WTC11 (cell line): ENCODE measurements around the gene PDZRN3. TPM values are rescaled to one million over a fixed set of nuclear protein-coding genes. Genes with fewer than 3 reads are reported as not detected.

ENCODE experiments used
- ATAC-seq: fragments of 200-7000 bp; cut with Tn5 transposase; 2 replicates; pipeline ENCODE4 v1.10.0; 2021; ENCODE audit warnings: mild to moderate bottlenecking, moderate library complexity
- CTCF ChIA-PET: fragments of 300-600 bp; sonication (Branson Sonifier 250); formaldehyde crosslinking; loops from one replicate; lab custom pipeline; 2021; ENCODE audit warnings: antibody characterized with exemption; lab: Charles Lee
- POLR2A ChIA-PET: fragments of 350-600 bp; sonication (Branson Sonifier 250); formaldehyde crosslinking; loops from one replicate; lab custom pipeline; 2021; ENCODE audit warnings: antibody characterized with exemption; lab: Charles Lee
- DNase-seq: peaks from one replicate; pipeline ENCODE4 v3.0.0; 2021; ENCODE audit warnings: low spot score
- H3K27ac Mint-ChIP-seq: 2 replicates; pipeline ENCODE4 v1.8.0; 2021; ENCODE audit warnings: mixed read lengths
- H3K27me3 Mint-ChIP-seq: 2 replicates; pipeline ENCODE4 v1.8.0; 2021; ENCODE audit warnings: low read depth, mild to moderate bottlenecking, moderate library complexity, mixed read lengths
- H3K36me3 Mint-ChIP-seq: 2 replicates; pipeline ENCODE4 v1.8.0; 2021; ENCODE audit warnings: mixed read lengths
- H3K4me1 Mint-ChIP-seq: 2 replicates; pipeline ENCODE4 v1.8.0; 2022; ENCODE audit warnings: mixed read lengths
- H3K4me3 Mint-ChIP-seq: 2 replicates; pipeline ENCODE4 v1.8.0; 2021; ENCODE audit warnings: mild to moderate bottlenecking, moderate library complexity, mixed read lengths
- H3K9me3 Mint-ChIP-seq: 2 replicates; pipeline ENCODE4 v1.8.0; 2021; ENCODE audit warnings: mixed read lengths
- EMX1 ChIP-seq: fragments of 250-450 bp; sonication (Bioruptor Pico); IDR thresholded peaks from 2 replicates; pipeline ENCODE4 v1.8.0; 2021; ENCODE audit warnings: mild to moderate bottlenecking
- ESRRA ChIP-seq: sonication (generic); formaldehyde crosslinking; IDR thresholded peaks from 2 replicates; pipeline ENCODE4 v1.8.1; 2022; ENCODE audit warnings: mild to moderate bottlenecking, missing genetic modification reagents, borderline replicate concordance
- IRF2 ChIP-seq: sonication (generic); formaldehyde crosslinking; IDR thresholded peaks from 2 replicates; pipeline ENCODE4 v1.8.0; 2022; ENCODE audit warnings: low read depth, missing genetic modification reagents, borderline replicate concordance
- MLX ChIP-seq: sonication (generic); formaldehyde crosslinking; IDR thresholded peaks from 2 replicates; pipeline ENCODE4 v1.8.1; 2023; ENCODE audit warnings: mild to moderate bottlenecking, missing genetic modification reagents, moderate library complexity
- MXD4 ChIP-seq: fragments of 250-450 bp; sonication (Bioruptor Pico); IDR thresholded peaks from 2 replicates; pipeline ENCODE4 v1.8.0; 2021; ENCODE audit warnings: mild to moderate bottlenecking, moderate library complexity, borderline replicate concordance
- MYBL2 ChIP-seq: sonication (generic); formaldehyde crosslinking; IDR thresholded peaks from 2 replicates; pipeline ENCODE4 v1.8.1; 2023; ENCODE audit warnings: mild to moderate bottlenecking, moderate library complexity, missing genetic modification reagents
- OVOL2 ChIP-seq: fragments of 250-450 bp; sonication (Bioruptor Pico); IDR thresholded peaks from 2 replicates; pipeline ENCODE4 v1.9.0; 2021; ENCODE audit warnings: mild to moderate bottlenecking, borderline replicate concordance
- SMAD4 ChIP-seq: sonication (generic); formaldehyde crosslinking; IDR thresholded peaks from 2 replicates; pipeline ENCODE4 v1.8.0; 2022; ENCODE audit warnings: mild to moderate bottlenecking, missing genetic modification reagents
- SOX15 ChIP-seq: fragments of 250-450 bp; sonication (Bioruptor Pico); IDR thresholded peaks from 2 replicates; pipeline ENCODE4 v1.9.0; 2021; ENCODE audit warnings: mild to moderate bottlenecking
- SP1 ChIP-seq: sonication (generic); formaldehyde crosslinking; conservative IDR thresholded peaks from 2 replicates; pipeline ENCODE4 v1.8.1; 2022; ENCODE audit warnings: missing genetic modification reagents
- ZBTB21 ChIP-seq: sonication (generic); formaldehyde crosslinking; IDR thresholded peaks from 2 replicates; pipeline ENCODE4 v1.8.1; 2023; ENCODE audit warnings: mild to moderate bottlenecking, missing genetic modification reagents, borderline replicate concordance
- ZMAT4 ChIP-seq: fragments of 250-450 bp; sonication (Bioruptor Pico); IDR thresholded peaks from 2 replicates; pipeline ENCODE4 v1.9.0; 2021; ENCODE audit warnings: mild to moderate bottlenecking
- ZNF263 ChIP-seq: sonication (generic); formaldehyde crosslinking; IDR thresholded peaks from 2 replicates; pipeline ENCODE4 v1.8.1; 2022; ENCODE audit warnings: low read depth, mild to moderate bottlenecking, moderate library complexity, missing genetic modification reagents
- ZNF396 ChIP-seq: fragments of 250-450 bp; sonication (Bioruptor Pico); IDR thresholded peaks from 2 replicates; pipeline ENCODE4 v1.8.0; 2021; ENCODE audit warnings: mild to moderate bottlenecking, moderate library complexity, borderline replicate concordance
- ZNF416 ChIP-seq: fragments of 250-450 bp; sonication (Bioruptor Pico); IDR thresholded peaks from 2 replicates; pipeline ENCODE4 v1.9.0; 2021; ENCODE audit warnings: mild to moderate bottlenecking, inconsistent platforms
- total RNA-seq: library from RNA; stranded (reverse); gene quantifications from 3 replicates; pipeline ENCODE4 v1.2.3, GENCODE V29; 2021
- TF ChIP-seq, protein P1 (sequence below): sonication (generic); formaldehyde crosslinking; IDR thresholded peaks from 2 replicates; pipeline ENCODE4 v1.8.1; 2023; ENCODE audit warnings: mild to moderate bottlenecking, missing genetic modification reagents
- TF ChIP-seq, protein P2 (sequence below): fragments of 250-450 bp; sonication (Bioruptor Pico); conservative IDR thresholded peaks from 2 replicates; pipeline ENCODE4 v1.9.0; 2021; ENCODE audit warnings: mild to moderate bottlenecking
- TF ChIP-seq, protein P3 (sequence below): fragments of 250-450 bp; sonication (Bioruptor Pico); IDR thresholded peaks from 2 replicates; pipeline ENCODE4 v1.8.0; 2021; ENCODE audit warnings: mild to moderate bottlenecking
- TF ChIP-seq, protein P4 (sequence below): sonication (generic); formaldehyde crosslinking; IDR thresholded peaks from 2 replicates; pipeline ENCODE4 v1.8.0; 2023; ENCODE audit warnings: mild to moderate bottlenecking, missing genetic modification reagents
- TF ChIP-seq, protein P5 (sequence below): sonication (generic); formaldehyde crosslinking; IDR thresholded peaks from 2 replicates; pipeline ENCODE4 v1.8.0; 2023; ENCODE audit warnings: missing genetic modification reagents, mild to moderate bottlenecking, borderline replicate concordance

Gene PDZRN3
- total RNA-seq, 1 experiment from 2014 or later, result 9.5 TPM

GRCh38 chr3:73499787-73500186 is 125.0 kb downstream of the PDZRN3 start:
- ChIA-PET CTCF (interaction anchor here (1.5 to 3.0 kb wide), 2 partner anchors 8 to 399 kb away, joined by 7 to 14 read pairs; no protein-coding TSS in a partner anchor), POLR2A (no interaction called here)
- Mint-ChIP-seq H3K36me3 (no peaks in the 10 kb centered on the region), H3K4me3 (no peak overlapping the region), H3K4me1 (peaks cover 35% of the 10 kb centered on the region), H3K27me3 (no peaks in the 10 kb centered on the region), H3K9me3 (no peaks in the 10 kb centered on the region), H3K27ac (no peak overlapping the region)
- TF ChIP-seq, protein P1, sequence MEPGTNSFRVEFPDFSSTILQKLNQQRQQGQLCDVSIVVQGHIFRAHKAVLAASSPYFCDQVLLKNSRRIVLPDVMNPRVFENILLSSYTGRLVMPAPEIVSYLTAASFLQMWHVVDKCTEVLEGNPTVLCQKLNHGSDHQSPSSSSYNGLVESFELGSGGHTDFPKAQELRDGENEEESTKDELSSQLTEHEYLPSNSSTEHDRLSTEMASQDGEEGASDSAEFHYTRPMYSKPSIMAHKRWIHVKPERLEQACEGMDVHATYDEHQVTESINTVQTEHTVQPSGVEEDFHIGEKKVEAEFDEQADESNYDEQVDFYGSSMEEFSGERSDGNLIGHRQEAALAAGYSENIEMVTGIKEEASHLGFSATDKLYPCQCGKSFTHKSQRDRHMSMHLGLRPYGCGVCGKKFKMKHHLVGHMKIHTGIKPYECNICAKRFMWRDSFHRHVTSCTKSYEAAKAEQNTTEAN (CRISPR knock-in tag), result no peak
- TF ChIP-seq, protein P2, sequence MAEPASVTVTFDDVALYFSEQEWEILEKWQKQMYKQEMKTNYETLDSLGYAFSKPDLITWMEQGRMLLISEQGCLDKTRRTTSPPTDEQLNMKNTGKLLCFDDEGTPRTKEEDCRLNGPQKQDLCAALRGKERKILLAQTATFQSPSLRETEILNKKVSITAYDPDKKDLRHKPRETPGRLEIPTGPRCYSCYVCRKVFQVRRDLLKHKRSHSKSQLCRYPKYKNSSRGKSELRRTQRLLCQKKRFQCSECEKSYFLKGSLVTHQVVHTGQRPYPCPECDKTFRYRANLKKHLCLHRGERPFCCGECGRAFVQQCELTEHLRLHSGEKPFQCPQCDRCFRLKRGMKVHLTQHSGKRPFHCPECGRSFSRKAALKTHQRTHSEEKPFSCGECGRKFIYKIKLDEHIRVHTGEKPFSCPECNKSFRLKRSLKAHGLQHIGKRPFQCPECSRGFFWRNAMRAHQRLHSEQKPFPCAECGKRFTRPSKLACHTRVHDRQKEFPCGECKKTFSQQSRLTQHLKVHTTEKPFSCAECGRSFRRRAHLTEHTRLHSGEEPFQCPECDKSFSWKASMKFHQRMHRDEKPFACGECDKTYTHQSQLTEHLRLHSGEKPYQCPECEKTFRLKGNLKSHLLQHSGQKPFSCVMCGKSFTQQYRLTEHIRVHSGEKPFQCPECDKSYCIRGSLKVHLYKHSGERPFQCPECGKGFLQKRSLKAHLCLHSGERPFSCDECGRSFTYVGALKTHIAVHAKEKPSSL (CRISPR knock-in tag), result no peak
- TF ChIP-seq MLX, result no peak
- TF ChIP-seq OVOL2 (CRISPR knock-in tag), result no peak
- TF ChIP-seq MYBL2 (CRISPR knock-in tag), result no peak
- TF ChIP-seq, protein P3, sequence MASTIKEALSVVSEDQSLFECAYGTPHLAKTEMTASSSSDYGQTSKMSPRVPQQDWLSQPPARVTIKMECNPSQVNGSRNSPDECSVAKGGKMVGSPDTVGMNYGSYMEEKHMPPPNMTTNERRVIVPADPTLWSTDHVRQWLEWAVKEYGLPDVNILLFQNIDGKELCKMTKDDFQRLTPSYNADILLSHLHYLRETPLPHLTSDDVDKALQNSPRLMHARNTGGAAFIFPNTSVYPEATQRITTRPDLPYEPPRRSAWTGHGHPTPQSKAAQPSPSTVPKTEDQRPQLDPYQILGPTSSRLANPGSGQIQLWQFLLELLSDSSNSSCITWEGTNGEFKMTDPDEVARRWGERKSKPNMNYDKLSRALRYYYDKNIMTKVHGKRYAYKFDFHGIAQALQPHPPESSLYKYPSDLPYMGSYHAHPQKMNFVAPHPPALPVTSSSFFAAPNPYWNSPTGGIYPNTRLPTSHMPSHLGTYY (CRISPR knock-in tag), result no peak
- no peak for TF ChIP-seq SOX15 (CRISPR knock-in tag)
- no peak for TF ChIP-seq ZMAT4 (CRISPR knock-in tag)
- no peak for TF ChIP-seq ZBTB21 (CRISPR knock-in tag)
- DNase-seq (no peak), ATAC-seq (no peak)

DNA sequence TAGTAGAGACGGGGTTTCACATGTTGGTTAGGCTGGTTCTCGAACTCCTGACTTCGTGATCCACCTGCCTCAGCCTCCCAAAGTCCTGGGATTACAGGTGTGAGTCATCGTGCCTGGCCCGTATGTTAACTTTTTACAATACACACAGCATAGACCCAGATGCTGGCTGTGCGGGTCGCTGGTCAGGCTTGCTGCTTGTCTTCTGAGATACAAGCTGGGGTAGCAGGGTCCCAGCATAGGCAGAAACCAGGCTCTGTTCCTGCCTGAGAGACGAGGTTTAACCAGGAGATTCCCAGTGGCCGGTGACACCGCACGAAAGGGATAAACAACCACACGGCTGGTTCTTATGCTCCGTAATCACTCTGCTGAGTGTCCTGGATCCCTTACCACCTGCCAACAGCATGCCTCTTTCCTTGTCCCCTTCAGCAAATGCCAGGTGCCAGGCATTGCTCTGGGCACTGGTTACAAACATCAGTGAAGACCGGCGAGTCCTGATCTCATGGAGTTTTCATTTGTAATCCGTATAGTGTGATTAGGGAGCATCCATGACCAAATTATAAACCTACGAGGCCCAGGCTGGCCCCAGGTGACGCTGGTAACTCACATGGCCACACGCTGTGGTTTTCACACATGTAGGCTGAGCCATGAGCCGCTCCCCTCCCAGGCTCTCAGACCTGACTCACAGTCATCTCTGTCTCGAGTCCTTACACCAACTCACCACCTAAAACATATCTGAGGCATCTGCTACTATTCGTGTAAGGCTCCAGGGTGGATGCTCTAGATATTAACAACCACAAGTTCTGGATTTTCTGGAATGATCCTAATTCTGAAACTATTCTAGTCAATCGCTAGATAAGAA is 125.7 kb downstream of the PDZRN3 start:
- ChIA-PET POLR2A (no interaction called here), CTCF (interaction anchor here (1.5 kb wide), 1 partner anchor 9 kb away, joined by 7 read pairs; no protein-coding TSS in a partner anchor)
- no peak for DNase-seq
- H3K4me3 Mint-ChIP-seq, result no peak overlapping the region
- H3K36me3 Mint-ChIP-seq, result no peaks in the 10 kb centered on the region
- peaks cover 42% of the 10 kb centered on the region for H3K4me1 Mint-ChIP-seq
- no peaks in the 10 kb centered on the region for H3K9me3 Mint-ChIP-seq
- H3K27me3 Mint-ChIP-seq, result no peaks in the 10 kb centered on the region
- no peak overlapping the region for H3K27ac Mint-ChIP-seq
- no peak for ATAC-seq
- TF ChIP-seq SMAD4 (CRISPR knock-in tag), result no peak
- no peak for TF ChIP-seq ZNF416 (CRISPR knock-in tag)
- TF ChIP-seq ZNF263 (CRISPR knock-in tag), result no peak
- TF ChIP-seq, protein P4, sequence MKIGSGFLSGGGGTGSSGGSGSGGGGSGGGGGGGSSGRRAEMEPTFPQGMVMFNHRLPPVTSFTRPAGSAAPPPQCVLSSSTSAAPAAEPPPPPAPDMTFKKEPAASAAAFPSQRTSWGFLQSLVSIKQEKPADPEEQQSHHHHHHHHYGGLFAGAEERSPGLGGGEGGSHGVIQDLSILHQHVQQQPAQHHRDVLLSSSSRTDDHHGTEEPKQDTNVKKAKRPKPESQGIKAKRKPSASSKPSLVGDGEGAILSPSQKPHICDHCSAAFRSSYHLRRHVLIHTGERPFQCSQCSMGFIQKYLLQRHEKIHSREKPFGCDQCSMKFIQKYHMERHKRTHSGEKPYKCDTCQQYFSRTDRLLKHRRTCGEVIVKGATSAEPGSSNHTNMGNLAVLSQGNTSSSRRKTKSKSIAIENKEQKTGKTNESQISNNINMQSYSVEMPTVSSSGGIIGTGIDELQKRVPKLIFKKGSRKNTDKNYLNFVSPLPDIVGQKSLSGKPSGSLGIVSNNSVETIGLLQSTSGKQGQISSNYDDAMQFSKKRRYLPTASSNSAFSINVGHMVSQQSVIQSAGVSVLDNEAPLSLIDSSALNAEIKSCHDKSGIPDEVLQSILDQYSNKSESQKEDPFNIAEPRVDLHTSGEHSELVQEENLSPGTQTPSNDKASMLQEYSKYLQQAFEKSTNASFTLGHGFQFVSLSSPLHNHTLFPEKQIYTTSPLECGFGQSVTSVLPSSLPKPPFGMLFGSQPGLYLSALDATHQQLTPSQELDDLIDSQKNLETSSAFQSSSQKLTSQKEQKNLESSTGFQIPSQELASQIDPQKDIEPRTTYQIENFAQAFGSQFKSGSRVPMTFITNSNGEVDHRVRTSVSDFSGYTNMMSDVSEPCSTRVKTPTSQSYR (CRISPR knock-in tag), result no peak
- TF ChIP-seq MXD4 (CRISPR knock-in tag), result no peak
- TF ChIP-seq IRF2, result no peak
- TF ChIP-seq, protein P5, sequence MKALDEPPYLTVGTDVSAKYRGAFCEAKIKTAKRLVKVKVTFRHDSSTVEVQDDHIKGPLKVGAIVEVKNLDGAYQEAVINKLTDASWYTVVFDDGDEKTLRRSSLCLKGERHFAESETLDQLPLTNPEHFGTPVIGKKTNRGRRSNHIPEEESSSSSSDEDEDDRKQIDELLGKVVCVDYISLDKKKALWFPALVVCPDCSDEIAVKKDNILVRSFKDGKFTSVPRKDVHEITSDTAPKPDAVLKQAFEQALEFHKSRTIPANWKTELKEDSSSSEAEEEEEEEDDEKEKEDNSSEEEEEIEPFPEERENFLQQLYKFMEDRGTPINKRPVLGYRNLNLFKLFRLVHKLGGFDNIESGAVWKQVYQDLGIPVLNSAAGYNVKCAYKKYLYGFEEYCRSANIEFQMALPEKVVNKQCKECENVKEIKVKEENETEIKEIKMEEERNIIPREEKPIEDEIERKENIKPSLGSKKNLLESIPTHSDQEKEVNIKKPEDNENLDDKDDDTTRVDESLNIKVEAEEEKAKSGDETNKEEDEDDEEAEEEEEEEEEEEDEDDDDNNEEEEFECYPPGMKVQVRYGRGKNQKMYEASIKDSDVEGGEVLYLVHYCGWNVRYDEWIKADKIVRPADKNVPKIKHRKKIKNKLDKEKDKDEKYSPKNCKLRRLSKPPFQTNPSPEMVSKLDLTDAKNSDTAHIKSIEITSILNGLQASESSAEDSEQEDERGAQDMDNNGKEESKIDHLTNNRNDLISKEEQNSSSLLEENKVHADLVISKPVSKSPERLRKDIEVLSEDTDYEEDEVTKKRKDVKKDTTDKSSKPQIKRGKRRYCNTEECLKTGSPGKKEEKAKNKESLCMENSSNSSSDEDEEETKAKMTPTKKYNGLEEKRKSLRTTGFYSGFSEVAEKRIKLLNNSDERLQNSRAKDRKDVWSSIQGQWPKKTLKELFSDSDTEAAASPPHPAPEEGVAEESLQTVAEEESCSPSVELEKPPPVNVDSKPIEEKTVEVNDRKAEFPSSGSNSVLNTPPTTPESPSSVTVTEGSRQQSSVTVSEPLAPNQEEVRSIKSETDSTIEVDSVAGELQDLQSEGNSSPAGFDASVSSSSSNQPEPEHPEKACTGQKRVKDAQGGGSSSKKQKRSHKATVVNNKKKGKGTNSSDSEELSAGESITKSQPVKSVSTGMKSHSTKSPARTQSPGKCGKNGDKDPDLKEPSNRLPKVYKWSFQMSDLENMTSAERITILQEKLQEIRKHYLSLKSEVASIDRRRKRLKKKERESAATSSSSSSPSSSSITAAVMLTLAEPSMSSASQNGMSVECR (CRISPR knock-in tag), result no peak
- no peak for TF ChIP-seq SP1
- TF ChIP-seq ESRRA (CRISPR knock-in tag), result no peak
- no peak for TF ChIP-seq EMX1 (CRISPR knock-in tag)
- no peak for TF ChIP-seq ZNF396
